ENCODE measurements around the gene VPS16.

Gene VPS16

GRCh38 chr20:2836035-2836434, 4.5 kb upstream of the VPS16 start:
- no peak for DNase-seq

GRCh38 chr20:2837221-2837960, 3.2 kb upstream of the VPS16 start:
- no peak for DNase-seq

DNA sequence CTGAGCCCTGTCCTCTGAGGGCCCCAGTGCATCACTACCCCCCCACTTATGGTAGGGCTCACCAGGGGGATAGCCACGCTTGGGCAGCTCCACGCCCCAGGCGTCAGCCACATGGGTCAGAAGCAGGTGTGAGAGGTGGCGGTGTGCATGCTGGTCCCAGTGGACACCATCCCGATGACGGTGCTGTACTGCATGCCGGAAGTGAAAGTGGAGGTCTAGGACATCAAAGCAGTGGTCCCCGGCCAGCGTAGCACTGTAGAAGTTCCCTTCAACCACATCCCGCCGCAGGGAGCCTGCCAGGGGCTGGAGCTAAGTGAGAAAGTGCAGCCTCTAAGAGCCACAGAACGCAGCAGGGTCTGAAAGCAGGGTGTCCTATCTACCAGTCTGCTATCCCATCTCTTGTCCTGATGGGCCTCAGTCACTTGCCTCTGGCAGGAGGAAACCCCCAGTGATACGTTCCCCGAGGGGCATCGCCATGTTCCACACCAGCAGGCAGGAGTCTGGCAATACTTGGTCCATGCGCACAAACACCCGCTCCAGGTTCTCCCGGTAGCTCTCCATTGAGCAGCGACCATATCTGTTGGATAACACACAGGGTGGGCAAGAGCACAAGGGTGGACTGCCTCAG, 2.3 kb upstream of the VPS16 start:
- no peak for DNase-seq

- DNase-seq = no peak
These were observed 1.5 kb upstream of the VPS16 start for GRCh38 chr20:2838847-2839671.

DNA sequence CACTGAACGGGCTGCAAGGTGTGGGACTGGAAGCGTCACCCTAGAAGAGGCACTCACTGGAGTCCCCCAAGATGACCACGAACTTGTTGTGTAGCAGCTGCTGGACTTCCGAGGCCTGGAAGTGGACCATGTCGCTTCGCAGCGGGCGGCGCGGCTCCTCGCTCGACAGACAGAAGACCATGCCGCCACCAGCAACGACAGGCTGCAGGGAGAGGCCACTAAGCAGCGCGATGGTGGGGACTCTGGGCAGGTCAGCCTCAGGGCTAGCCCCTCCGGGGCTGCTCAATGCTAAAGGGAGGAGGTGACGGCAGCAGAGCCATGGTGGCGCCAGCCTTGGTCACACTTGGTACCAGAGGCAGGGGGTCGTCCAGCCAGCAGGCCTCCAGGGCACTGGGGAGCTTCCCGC, 810 bp upstream of the VPS16 start:
- no peak for DNase-seq

DNA sequence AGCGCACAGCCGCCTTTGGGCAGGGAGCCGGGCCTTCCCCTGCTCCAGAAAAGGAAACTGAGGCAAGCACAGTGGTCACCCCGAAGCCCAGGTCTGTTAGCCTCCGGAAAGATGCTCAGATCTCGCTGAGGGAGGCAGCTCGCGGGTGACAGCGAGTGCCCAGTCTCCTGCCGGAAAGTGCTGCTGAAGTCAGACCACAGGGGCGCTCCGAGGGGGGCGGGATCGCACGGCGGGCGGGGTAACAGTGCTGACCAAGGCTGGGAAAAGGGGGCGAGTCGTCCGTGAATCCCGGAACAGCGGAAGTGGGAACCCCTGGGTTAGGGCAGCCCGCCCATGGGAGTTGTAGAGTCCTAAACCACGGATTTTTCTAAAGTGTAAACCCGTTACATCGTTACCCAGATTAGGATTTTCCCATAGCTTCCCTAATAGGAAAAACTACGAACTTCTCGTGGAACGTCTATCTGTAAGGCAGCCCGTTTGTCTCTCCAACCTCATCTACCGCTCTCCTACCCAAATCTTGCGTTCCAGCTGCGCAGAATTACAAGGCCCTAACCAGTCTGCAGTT, 504 bp downstream of the VPS16 start:
- DNase-seq = peak; percentile 87

- no peak for DNase-seq
These were observed 5.1 kb downstream of the VPS16 start for GRCh38 chr20:2845607-2846006.

- no peak for DNase-seq
These were observed 6.2 kb downstream of the VPS16 start for GRCh38 chr20:2846698-2847097.

- DNase-seq = no peak
These were observed 7.3 kb downstream of the VPS16 start for GRCh38 chr20:2847802-2848201.

- no peak for DNase-seq
These were observed 9.0 kb downstream of the VPS16 start for GRCh38 chr20:2849529-2849928.

DNA sequence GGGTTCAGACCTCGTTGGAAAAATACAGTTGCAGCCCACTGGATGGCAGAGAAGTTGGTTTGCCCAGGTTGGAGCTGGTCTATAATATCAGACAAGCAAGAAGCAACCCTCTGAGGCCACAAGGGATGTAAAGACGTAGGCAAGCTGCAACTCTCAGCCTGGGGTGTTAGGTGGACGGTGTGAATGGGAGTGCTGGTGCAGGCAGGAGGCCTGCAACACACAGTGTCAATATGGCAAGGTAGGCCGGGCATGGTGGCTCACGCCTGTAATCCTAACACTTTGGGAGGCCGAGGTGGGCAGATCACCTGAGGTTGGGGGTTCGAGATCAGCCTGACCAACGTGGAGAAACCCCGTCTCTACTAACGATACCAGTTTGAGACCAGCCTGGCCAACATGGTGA, 10.5 kb downstream of the VPS16 start:
- DNase-seq = no peak

DNA sequence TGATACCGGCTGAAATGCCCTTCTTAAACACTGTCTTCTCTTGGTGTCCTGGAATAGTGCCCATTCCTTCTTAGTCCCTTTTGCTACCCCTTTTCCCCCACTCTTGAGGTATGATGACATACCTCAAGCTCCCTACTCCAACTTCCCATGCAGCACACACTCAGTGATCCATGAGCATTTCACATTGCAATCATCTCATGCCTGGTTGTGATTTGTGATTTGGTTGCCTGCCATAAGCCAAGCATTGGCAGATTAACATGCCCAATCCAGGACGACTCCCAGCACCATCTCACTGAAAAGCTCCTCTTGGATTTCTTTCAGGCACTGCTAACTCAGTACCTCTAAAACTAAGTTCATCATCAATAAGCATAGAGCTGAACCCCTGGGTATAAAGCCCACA, 18.0 kb downstream of the VPS16 start:
- DNase-seq = no peak

DNA sequence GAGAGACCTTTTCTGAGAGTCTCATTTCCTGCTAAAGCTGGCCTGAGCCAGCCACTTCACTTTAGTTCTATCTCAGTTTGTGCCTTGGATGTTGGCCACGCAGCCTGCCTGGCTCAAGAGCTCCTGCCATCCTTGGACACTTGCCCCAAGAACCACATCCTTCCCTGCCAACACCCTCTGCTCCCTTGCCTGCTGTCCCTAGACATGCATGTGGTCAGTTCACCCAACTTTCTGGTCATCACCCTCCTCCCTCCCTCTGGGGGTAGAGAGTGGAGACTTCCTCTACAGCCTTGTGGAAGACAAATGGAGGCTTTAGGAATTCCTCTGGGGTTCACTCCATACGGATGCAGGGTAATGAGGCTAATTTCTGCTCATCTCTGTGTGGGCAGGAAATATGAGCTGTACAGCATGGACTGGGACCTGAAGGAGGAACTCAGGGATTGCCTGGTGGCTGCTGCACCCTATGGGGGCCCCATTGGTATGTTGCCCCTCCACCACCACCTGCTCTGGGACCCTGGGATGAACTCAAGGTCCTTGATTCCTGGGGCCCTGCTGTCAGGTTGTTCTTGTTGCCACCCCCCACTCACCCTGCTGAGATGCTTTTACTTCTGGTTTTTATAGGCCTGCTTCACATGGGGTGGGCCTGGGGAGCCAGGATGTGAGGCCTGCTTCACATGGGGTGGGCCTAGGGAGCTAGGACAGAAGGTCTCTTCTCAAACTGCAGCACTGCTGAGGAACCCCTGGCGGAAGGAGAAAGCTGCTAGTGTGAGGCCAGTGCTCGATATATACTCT, 19.0 kb downstream of the VPS16 start:
- no peak for DNase-seq

DNA sequence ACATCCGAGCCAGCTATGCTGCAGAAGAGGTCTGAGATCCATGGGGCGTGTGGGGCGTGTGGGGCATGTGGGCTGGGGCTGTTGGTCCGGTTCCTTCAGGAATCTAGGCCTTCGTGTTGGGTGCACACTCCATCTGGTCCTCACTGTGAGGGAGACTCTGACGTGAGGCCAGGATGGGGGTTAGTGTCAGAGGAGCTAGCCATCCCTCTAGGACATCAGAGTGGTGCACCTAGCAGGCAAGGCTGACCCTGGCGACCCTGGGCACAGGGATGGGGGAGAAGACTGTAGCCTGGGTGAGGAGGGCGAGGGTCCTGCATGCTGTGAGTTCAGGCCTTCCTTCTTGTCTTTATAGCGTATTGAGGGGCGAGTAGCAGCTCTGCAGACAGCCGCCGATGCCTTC, 24.1 kb downstream of the VPS16 start:
- DNase-seq = no peak

GRCh38 chr20:2865101-2865500, 24.6 kb downstream of the VPS16 start:
- DNase-seq = no peak

DNA sequence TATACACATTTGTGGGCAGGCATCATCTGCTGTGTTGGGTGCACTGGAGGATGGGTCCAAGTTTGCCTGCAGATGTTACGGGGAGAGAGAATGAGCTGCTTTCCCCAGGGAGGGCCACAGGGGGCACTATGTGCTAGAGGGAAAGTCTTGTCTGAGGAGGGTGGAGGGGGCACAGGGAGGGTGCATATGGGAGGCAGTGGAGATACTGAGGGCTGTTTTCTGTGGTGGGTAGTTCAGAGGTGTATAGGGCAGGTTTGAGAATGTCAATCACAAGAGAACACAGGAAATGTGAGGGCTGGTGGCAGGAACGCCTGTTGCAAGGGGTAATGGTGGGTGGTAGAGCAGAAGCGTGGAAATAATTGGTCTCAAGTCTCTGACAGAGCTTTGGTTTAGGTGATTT, 25.1 kb downstream of the VPS16 start:
- no peak for DNase-seq

- no peak for DNase-seq
These were observed 25.7 kb downstream of the VPS16 start for GRCh38 chr20:2866236-2866635.

GRCh38 chr20:2867081-2867864, 26.7 kb downstream of the VPS16 start:
- no peak for DNase-seq

- DNase-seq = no peak
These were observed 28.8 kb downstream of the VPS16 start for GRCh38 chr20:2869381-2869780.

GRCh38 chr20:2871111-2871465, 30.5 kb downstream of the VPS16 start:
- peak; percentile 68 for DNase-seq

DNA sequence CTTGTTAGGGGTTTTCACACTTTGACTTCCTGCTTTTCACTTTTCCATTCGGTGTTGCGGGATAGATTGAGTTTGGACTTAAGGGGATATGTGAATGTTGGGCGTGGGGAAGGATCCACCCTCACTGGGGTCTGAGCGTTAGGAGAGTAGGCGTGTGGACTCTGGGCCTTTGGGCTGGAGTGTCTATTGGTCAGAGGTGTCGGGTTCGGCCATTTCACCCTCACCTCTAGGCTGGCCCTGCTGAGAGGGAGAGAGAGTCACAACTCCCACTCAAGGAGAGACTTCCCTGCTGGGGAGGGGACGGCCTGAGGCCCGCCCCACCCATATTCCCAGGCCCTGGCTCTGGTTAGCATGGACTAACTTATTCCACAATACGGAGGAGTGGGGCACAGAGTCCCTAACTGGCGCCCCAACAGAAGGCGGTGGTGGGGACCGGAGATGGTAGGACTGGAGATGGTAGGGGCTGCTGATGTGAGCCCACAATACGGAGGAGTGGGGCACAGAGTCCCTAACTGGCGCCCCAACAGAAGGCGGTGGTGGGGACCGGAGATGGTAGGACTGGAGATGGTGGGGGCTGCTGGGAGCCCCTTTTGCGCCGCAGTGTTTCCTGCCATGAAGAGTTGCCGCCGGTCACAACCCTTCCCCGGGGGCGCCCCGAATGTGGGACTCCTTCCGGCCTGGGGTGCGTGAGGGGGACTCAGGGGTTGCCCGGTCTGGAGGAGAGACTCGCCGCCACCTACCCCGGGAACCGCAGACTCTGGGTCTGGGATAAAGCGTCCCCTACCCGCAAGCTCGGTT, 31.3 kb downstream of the VPS16 start:
- no peak for DNase-seq

All from right hindlimb (tissue), 1 donor.